Skeletal muscle cell (primary cell): Measurements from ENCODE around the gene MAP4K2.

Experiments
- DNase-seq: peaks from one replicate; pipeline ENCODE4 v3.0.0-alpha.2; 2010; ENCODE audit warnings: low read depth
- H3K4me3 ChIP-seq: 2 replicates; pipeline ENCODE4 v1.5.1; 2011; ENCODE audit warnings: low read depth, mild to moderate bottlenecking, control low read depth, low read length, moderate library complexity

Gene MAP4K2

GRCh38 chr11:64762277-64762673 is 40.7 kb downstream of the MAP4K2 start:
- DNase-seq = no peak
- no peak overlapping the region for H3K4me3 ChIP-seq

GRCh38 chr11:64760759-64761420 is 42.1 kb downstream of the MAP4K2 start:
- no peak overlapping the region for H3K4me3 ChIP-seq
- no peak for DNase-seq

- H3K4me3 ChIP-seq = peak within 1 kb of the TSS; percentile 6
- DNase-seq = peak; percentile 37
These were observed 43.0 kb downstream of the MAP4K2 start, which contains the start of gene PYGM for GRCh38 chr11:64759722-64760719. PYGM (minus strand) TSS chr11:64759974; CDS start chr11:64759898, 76 bp downstream.

GRCh38 chr11:64759131-64759721 is 43.8 kb downstream of the MAP4K2 start:
- DNase-seq = no peak
- peak overlapping the region; percentile 6 for H3K4me3 ChIP-seq

- H3K4me3 ChIP-seq = no peak overlapping the region
- no peak for DNase-seq
These were observed 44.5 kb downstream of the MAP4K2 start for GRCh38 chr11:64758330-64759079.

GRCh38 chr11:64757549-64758329 is 45.3 kb downstream of the MAP4K2 start:
- no peak overlapping the region for H3K4me3 ChIP-seq
- no peak for DNase-seq

GRCh38 chr11:64755681-64756361 is 47.2 kb downstream of the MAP4K2 start:
- no peak for DNase-seq
- H3K4me3 ChIP-seq = no peak overlapping the region

- no peak for DNase-seq
These were observed 47.9 kb downstream of the MAP4K2 start for GRCh38 chr11:64754919-64755662.

GRCh38 chr11:64754124-64754918 is 48.7 kb downstream of the MAP4K2 start:
- DNase-seq = no peak
- H3K4me3 ChIP-seq = no peak overlapping the region

More at GRCh38 chr11:64754919-64755662, 47.9 kb downstream of the MAP4K2 start:
- H3K4me3 ChIP-seq = no peak overlapping the region

- DNase-seq = no peak
- no peak overlapping the region for H3K4me3 ChIP-seq
These were observed 49.5 kb downstream of the MAP4K2 start for GRCh38 chr11:64753380-64754123.

GRCh38 chr11:64753019-64753379 is 50.0 kb downstream of the MAP4K2 start:
- H3K4me3 ChIP-seq = no peak overlapping the region
- DNase-seq = no peak

- H3K4me3 ChIP-seq = no peak overlapping the region
- DNase-seq = no peak
These were observed 50.6 kb downstream of the MAP4K2 start for GRCh38 chr11:64752175-64752970.

- no peak for DNase-seq
- H3K4me3 ChIP-seq = no peak overlapping the region
These were observed 51.4 kb downstream of the MAP4K2 start for GRCh38 chr11:64751580-64751979.

GRCh38 chr11:64751136-64751535 is 51.9 kb downstream of the MAP4K2 start:
- no peak overlapping the region for H3K4me3 ChIP-seq
- no peak for DNase-seq

GRCh38 chr11:64750361-64751054 is 52.5 kb downstream of the MAP4K2 start:
- DNase-seq = no peak

More at GRCh38 chr11:64750361-64751054, 52.5 kb downstream of the MAP4K2 start:
- no peak overlapping the region for H3K4me3 ChIP-seq
